GM23338 (cell line): ENCODE data around the gene RNF130. TPM values are rescaled to one million over a fixed set of nuclear protein-coding genes. Genes with fewer than 3 reads are reported as not detected.

ENCODE experiments used
- ATAC-seq: fragments of 200-7000 bp; cut with Tn5 transposase; 3 replicates; pipeline ENCODE4 v1.9.1; 2020
- DNase-seq: peaks from one replicate; pipeline ENCODE4 v3.0.0-alpha.2; 2015; ENCODE audit warnings: low spot score
- H2AFZ ChIP-seq: fragments of 200-600 bp; sonication (generic); 2 replicates; pipeline ENCODE4 v1.8.0; 2016; ENCODE audit warnings: antibody characterized with exemption, mild to moderate bottlenecking, moderate library complexity
- H3F3A ChIP-seq: fragments of 200-600 bp; sonication (generic); replicated peaks from 2 replicates; pipeline ENCODE4 v1.8.0; 2017; ENCODE audit warnings: antibody characterized with exemption, mixed run types, low read depth
- H3K27ac ChIP-seq: fragments of 200-600 bp; sonication (generic); 2 replicates; pipeline ENCODE4 v1.6.1; 2016; ENCODE audit warnings: low read depth
- H3K27me3 ChIP-seq: fragments of 200-600 bp; sonication (generic); 2 replicates; pipeline ENCODE4 v1.8.0; 2016; ENCODE audit warnings: mild to moderate bottlenecking, mixed run types, moderate library complexity; ENCODE audit not compliant: insufficient read depth
- H3K36me3 ChIP-seq: fragments of 200-600 bp; sonication (generic); 2 replicates; pipeline ENCODE4 v1.8.0; 2016; ENCODE audit warnings: mild to moderate bottlenecking; ENCODE audit not compliant: insufficient read depth
- H3K4me1 ChIP-seq: fragments of 200-600 bp; sonication (generic); 2 replicates; pipeline ENCODE4 v1.8.0; 2016; ENCODE audit warnings: mild to moderate bottlenecking, moderate library complexity; ENCODE audit not compliant: insufficient read depth
- H3K4me2 ChIP-seq: fragments of 200-600 bp; sonication (generic); 2 replicates; pipeline ENCODE4 v1.7.1; 2017; ENCODE audit warnings: mixed run types
- H3K4me3 ChIP-seq: fragments of 200-600 bp; sonication (generic); 2 replicates; pipeline ENCODE4 v1.6.1; 2016; ENCODE audit warnings: mixed run types
- H3K79me2 ChIP-seq: fragments of 200-600 bp; sonication (generic); replicated peaks from 2 replicates; pipeline ENCODE4 v1.8.0; 2017; ENCODE audit warnings: mild to moderate bottlenecking; ENCODE audit not compliant: insufficient read depth
- H3K9me2 ChIP-seq: fragments of 200-600 bp; sonication (generic); 2 replicates; pipeline ENCODE4 v1.8.0; 2017; ENCODE audit not compliant: insufficient read depth
- H4K20me1 ChIP-seq: fragments of 200-600 bp; sonication (generic); replicated peaks from 2 replicates; pipeline ENCODE4 v1.8.0; 2017; ENCODE audit warnings: mild to moderate bottlenecking; ENCODE audit not compliant: insufficient read depth
- H3K27ac Mint-ChIP-seq: 2 replicates; pipeline ENCODE4 v1.8.0; 2020; ENCODE audit warnings: inconsistent platforms, mild to moderate bottlenecking, moderate library complexity, mixed read lengths
- H3K27me3 Mint-ChIP-seq: 3 replicates; pipeline ENCODE4 v1.8.0; 2022; ENCODE audit warnings: low read depth, mild to moderate bottlenecking, moderate library complexity, mixed read lengths, inconsistent platforms; ENCODE audit not compliant: insufficient read depth, poor library complexity
- H3K36me3 Mint-ChIP-seq: 3 replicates; pipeline ENCODE4 v1.8.0; 2021; ENCODE audit warnings: low read depth, mild to moderate bottlenecking, inconsistent platforms, moderate library complexity, mixed read lengths
- H3K4me1 Mint-ChIP-seq: 3 replicates; pipeline ENCODE4 v1.8.0; 2020; ENCODE audit warnings: mild to moderate bottlenecking, inconsistent platforms, mixed read lengths
- H3K4me3 Mint-ChIP-seq: 3 replicates; pipeline ENCODE4 v1.8.0; 2021; ENCODE audit warnings: moderate library complexity, mild to moderate bottlenecking, inconsistent platforms, mixed read lengths
- H3K9me3 Mint-ChIP-seq: 3 replicates; pipeline ENCODE4 v1.8.0; 2020; ENCODE audit warnings: moderate library complexity, mild to moderate bottlenecking, inconsistent platforms, mixed read lengths
- CREB1 ChIP-seq: fragments of 250-450 bp; sonication (Bioruptor Pico); IDR thresholded peaks from 2 replicates; pipeline ENCODE4 v1.5.0; 2020; ENCODE audit warnings: low read depth, mild to moderate bottlenecking, moderate library complexity
- EZH2 ChIP-seq: fragments of 200-600 bp; sonication (generic); IDR thresholded peaks from one replicate; pipeline ENCODE4 v1.8.0; 2017; ENCODE audit warnings: antibody characterized with exemption, mild to moderate bottlenecking, low read depth; ENCODE audit not compliant: unreplicated experiment
- EZH2phosphoT487 ChIP-seq: fragments of 200-600 bp; sonication (generic); IDR thresholded peaks from one replicate; pipeline ENCODE4 v1.8.1; 2018; ENCODE audit warnings: antibody characterized with exemption; ENCODE audit not compliant: unreplicated experiment
- JUNB ChIP-seq: IDR thresholded peaks from one replicate; pipeline ENCODE4 v1.6.1; 2016; ENCODE audit warnings: antibody characterized with exemption; ENCODE audit not compliant: unreplicated experiment
- NANOG ChIP-seq: IDR thresholded peaks from 2 replicates; pipeline ENCODE4 v1.6.1; 2016; ENCODE audit warnings: antibody characterized with exemption, borderline replicate concordance
- POLR2AphosphoS5 ChIP-seq: IDR thresholded peaks from 2 replicates; pipeline ENCODE4 v1.6.1; 2016; ENCODE audit warnings: antibody characterized with exemption, low read depth
- STAT1 ChIP-seq: IDR thresholded peaks from one replicate; pipeline ENCODE4 v1.6.1; 2016; ENCODE audit warnings: antibody characterized with exemption; ENCODE audit not compliant: unreplicated experiment
- ZNF114 ChIP-seq: fragments of 250-450 bp; sonication (Bioruptor Pico); IDR thresholded peaks from 2 replicates; pipeline ENCODE4 v1.5.0; 2020; ENCODE audit warnings: mild to moderate bottlenecking, moderate library complexity
- ZNF331 ChIP-seq: fragments of 250-450 bp; sonication (Bioruptor Pico); IDR thresholded peaks from 2 replicates; pipeline ENCODE4 v1.5.0; 2020; ENCODE audit warnings: low read depth, mild to moderate bottlenecking, moderate library complexity
- polyA plus RNA-seq: library from polyadenylated mRNA; unstranded; fragments of >200 nt; fragmentation: Nextera tagmentation; extraction: Ambion mirVana; gene quantifications from 2 replicates; pipeline ENCODE4 v1.2.1, GENCODE V29; 2016
- total RNA-seq: library from RNA; depleted of rRNA; stranded (reverse); fragments of >200 nt; shearing (Covaris generic); gene quantifications from 2 replicates; pipeline ENCODE4 v1.2.3, GENCODE V29; 2014
- TF ChIP-seq, protein P1 (sequence below), 2 experiments: fragments of 200-600 bp in 1 of 2; sonication (generic) in 1 of 2; conservative IDR thresholded peaks; 2 replicates each; pipeline versions ENCODE4 v1.5.1 to v1.6.1; 2016 to 2017; ENCODE audit warnings: antibody characterized with exemption in 2 of 2, low read depth in 2 of 2, mild to moderate bottlenecking in 2 of 2, moderate library complexity in 1 of 2
- TF ChIP-seq, protein P2 (sequence below): IDR thresholded peaks from one replicate; pipeline ENCODE4 v1.6.1; 2018; ENCODE audit warnings: antibody characterized with exemption; ENCODE audit not compliant: unreplicated experiment
- TF ChIP-seq, protein P3 (sequence below): fragments of 250-450 bp; sonication (Bioruptor Pico); IDR thresholded peaks from 2 replicates; pipeline ENCODE4 v1.5.0; 2020; ENCODE audit warnings: mild to moderate bottlenecking, moderate library complexity
- TF ChIP-seq, protein P4 (sequence below): IDR thresholded peaks from 2 replicates; pipeline ENCODE4 v1.6.1; 2016; ENCODE audit warnings: antibody characterized with exemption

Gene RNF130
- total and polyA plus RNA-seq, 2 experiments from 2014 or later, result 60.1 to 97.3 TPM

DNA sequence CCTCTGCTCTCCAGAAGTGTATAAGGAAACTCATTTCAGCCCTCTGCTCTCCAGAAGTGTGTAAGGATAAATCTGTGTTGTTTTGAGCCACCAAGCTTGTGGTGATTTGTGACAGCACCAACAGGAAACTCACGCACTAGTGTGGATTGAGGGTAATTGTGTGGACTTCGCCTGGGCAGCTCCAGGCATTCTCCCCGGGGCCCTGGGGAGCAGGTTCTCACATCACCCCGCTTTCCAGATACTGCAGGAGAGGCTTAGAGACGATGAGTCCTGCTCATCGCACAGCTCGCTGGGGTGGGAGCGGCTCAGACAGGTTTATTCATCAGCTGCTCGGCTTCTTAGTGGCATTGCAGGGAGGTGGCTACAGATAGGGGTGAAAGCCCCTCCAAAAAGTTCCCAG, 38.4 kb upstream of the RNF130 start:
- H3F3A ChIP-seq, result no peaks in the 10 kb centered on the region
- H3K4me3 Mint-ChIP-seq, result no peak overlapping the region
- H3K27ac Mint-ChIP-seq, result no peak overlapping the region
- peaks cover 6% of the 10 kb centered on the region for H3K4me1 Mint-ChIP-seq
- DNase-seq, result no peak
- no peak for ATAC-seq
- H3K27me3 ChIP-seq, result no peaks in the 10 kb centered on the region
- H3K36me3 ChIP-seq, result 0 out of 2 replicates have a peak, but pooled peaks cover 6% of the 10 kb centered on the region
- H3K27ac ChIP-seq, result no peak overlapping the region
- no peaks in the 10 kb centered on the region for H3K9me2 ChIP-seq
- peaks cover 9% of the 10 kb centered on the region; the same call in 2 of the 3 replicates for H3K36me3 Mint-ChIP-seq
- peaks cover 6% of the 10 kb centered on the region for H3K27me3 Mint-ChIP-seq
- no peak overlapping the region for H3K4me2 ChIP-seq
- no peak overlapping the region for H3K4me3 ChIP-seq
- no peaks in the 10 kb centered on the region for H3K4me1 ChIP-seq
- H3K79me2 ChIP-seq, result no peaks in the 10 kb centered on the region
- H4K20me1 ChIP-seq, result no peaks in the 10 kb centered on the region
- H3K9me3 Mint-ChIP-seq, result peaks cover 22% of the 10 kb centered on the region
- TF ChIP-seq CREB1 (CRISPR knock-in tag) (no peak), NANOG (no peak), JUNB (no peak), EZH2phosphoT487 (no peak), POLR2AphosphoS5 (no peak), ZNF331 (no peak), EZH2 (no peak), ZNF114 (CRISPR knock-in tag) (no peak), STAT1 (no peak)
- TF ChIP-seq, protein P1, sequence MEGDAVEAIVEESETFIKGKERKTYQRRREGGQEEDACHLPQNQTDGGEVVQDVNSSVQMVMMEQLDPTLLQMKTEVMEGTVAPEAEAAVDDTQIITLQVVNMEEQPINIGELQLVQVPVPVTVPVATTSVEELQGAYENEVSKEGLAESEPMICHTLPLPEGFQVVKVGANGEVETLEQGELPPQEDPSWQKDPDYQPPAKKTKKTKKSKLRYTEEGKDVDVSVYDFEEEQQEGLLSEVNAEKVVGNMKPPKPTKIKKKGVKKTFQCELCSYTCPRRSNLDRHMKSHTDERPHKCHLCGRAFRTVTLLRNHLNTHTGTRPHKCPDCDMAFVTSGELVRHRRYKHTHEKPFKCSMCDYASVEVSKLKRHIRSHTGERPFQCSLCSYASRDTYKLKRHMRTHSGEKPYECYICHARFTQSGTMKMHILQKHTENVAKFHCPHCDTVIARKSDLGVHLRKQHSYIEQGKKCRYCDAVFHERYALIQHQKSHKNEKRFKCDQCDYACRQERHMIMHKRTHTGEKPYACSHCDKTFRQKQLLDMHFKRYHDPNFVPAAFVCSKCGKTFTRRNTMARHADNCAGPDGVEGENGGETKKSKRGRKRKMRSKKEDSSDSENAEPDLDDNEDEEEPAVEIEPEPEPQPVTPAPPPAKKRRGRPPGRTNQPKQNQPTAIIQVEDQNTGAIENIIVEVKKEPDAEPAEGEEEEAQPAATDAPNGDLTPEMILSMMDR (conservative IDR thresholded peaks at IDR 0.05; ENCODE audit: low read depth in 2 of 2), result no peak
- TF ChIP-seq, protein P2, sequence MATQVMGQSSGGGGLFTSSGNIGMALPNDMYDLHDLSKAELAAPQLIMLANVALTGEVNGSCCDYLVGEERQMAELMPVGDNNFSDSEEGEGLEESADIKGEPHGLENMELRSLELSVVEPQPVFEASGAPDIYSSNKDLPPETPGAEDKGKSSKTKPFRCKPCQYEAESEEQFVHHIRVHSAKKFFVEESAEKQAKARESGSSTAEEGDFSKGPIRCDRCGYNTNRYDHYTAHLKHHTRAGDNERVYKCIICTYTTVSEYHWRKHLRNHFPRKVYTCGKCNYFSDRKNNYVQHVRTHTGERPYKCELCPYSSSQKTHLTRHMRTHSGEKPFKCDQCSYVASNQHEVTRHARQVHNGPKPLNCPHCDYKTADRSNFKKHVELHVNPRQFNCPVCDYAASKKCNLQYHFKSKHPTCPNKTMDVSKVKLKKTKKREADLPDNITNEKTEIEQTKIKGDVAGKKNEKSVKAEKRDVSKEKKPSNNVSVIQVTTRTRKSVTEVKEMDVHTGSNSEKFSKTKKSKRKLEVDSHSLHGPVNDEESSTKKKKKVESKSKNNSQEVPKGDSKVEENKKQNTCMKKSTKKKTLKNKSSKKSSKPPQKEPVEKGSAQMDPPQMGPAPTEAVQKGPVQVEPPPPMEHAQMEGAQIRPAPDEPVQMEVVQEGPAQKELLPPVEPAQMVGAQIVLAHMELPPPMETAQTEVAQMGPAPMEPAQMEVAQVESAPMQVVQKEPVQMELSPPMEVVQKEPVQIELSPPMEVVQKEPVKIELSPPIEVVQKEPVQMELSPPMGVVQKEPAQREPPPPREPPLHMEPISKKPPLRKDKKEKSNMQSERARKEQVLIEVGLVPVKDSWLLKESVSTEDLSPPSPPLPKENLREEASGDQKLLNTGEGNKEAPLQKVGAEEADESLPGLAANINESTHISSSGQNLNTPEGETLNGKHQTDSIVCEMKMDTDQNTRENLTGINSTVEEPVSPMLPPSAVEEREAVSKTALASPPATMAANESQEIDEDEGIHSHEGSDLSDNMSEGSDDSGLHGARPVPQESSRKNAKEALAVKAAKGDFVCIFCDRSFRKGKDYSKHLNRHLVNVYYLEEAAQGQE, result no peak
- TF ChIP-seq, protein P3, sequence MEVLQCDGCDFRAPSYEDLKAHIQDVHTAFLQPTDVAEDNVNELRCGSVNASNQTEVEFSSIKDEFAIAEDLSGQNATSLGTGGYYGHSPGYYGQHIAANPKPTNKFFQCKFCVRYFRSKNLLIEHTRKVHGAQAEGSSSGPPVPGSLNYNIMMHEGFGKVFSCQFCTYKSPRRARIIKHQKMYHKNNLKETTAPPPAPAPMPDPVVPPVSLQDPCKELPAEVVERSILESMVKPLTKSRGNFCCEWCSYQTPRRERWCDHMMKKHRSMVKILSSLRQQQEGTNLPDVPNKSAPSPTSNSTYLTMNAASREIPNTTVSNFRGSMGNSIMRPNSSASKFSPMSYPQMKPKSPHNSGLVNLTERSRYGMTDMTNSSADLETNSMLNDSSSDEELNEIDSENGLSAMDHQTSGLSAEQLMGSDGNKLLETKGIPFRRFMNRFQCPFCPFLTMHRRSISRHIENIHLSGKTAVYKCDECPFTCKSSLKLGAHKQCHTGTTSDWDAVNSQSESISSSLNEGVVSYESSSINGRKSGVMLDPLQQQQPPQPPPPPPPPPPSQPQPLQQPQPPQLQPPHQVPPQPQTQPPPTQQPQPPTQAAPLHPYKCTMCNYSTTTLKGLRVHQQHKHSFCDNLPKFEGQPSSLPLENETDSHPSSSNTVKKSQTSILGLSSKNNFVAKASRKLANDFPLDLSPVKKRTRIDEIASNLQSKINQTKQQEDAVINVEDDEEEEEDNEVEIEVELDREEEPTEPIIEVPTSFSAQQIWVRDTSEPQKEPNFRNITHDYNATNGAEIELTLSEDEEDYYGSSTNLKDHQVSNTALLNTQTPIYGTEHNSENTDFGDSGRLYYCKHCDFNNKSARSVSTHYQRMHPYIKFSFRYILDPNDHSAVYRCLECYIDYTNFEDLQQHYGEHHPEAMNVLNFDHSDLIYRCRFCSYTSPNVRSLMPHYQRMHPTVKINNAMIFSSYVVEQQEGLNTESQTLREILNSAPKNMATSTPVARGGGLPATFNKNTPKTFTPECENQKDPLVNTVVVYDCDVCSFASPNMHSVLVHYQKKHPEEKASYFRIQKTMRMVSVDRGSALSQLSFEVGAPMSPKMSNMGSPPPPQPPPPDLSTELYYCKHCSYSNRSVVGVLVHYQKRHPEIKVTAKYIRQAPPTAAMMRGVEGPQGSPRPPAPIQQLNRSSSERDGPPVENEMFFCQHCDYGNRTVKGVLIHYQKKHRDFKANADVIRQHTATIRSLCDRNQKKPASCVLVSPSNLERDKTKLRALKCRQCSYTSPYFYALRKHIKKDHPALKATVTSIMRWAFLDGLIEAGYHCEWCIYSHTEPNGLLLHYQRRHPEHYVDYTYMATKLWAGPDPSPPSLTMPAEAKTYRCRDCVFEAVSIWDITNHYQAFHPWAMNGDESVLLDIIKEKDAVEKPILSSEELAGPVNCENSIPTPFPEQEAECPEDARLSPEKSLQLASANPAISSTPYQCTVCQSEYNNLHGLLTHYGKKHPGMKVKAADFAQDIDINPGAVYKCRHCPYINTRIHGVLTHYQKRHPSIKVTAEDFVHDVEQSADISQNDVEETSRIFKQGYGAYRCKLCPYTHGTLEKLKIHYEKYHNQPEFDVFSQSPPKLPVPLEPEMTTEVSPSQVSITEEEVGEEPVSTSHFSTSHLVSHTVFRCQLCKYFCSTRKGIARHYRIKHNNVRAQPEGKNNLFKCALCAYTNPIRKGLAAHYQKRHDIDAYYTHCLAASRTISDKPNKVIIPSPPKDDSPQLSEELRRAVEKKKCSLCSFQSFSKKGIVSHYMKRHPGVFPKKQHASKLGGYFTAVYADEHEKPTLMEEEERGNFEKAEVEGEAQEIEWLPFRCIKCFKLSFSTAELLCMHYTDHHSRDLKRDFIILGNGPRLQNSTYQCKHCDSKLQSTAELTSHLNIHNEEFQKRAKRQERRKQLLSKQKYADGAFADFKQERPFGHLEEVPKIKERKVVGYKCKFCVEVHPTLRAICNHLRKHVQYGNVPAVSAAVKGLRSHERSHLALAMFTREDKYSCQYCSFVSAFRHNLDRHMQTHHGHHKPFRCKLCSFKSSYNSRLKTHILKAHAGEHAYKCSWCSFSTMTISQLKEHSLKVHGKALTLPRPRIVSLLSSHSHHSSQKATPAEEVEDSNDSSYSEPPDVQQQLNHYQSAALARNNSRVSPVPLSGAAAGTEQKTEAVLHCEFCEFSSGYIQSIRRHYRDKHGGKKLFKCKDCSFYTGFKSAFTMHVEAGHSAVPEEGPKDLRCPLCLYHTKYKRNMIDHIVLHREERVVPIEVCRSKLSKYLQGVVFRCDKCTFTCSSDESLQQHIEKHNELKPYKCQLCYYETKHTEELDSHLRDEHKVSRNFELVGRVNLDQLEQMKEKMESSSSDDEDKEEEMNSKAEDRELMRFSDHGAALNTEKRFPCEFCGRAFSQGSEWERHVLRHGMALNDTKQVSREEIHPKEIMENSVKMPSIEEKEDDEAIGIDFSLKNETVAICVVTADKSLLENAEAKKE (CRISPR knock-in tag), result no peak
- TF ChIP-seq, protein P4, sequence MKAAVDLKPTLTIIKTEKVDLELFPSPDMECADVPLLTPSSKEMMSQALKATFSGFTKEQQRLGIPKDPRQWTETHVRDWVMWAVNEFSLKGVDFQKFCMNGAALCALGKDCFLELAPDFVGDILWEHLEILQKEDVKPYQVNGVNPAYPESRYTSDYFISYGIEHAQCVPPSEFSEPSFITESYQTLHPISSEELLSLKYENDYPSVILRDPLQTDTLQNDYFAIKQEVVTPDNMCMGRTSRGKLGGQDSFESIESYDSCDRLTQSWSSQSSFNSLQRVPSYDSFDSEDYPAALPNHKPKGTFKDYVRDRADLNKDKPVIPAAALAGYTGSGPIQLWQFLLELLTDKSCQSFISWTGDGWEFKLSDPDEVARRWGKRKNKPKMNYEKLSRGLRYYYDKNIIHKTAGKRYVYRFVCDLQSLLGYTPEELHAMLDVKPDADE, result no peak
- no peak overlapping the region for H2AFZ ChIP-seq
